ENCODE measurements around the gene WSB2.
"Not testable (repeated sequence)": the region's sequence is repeated elsewhere in the genome, so short reads cannot be mapped to it uniquely, and the experiment has no call there.

Gene WSB2

DNA sequence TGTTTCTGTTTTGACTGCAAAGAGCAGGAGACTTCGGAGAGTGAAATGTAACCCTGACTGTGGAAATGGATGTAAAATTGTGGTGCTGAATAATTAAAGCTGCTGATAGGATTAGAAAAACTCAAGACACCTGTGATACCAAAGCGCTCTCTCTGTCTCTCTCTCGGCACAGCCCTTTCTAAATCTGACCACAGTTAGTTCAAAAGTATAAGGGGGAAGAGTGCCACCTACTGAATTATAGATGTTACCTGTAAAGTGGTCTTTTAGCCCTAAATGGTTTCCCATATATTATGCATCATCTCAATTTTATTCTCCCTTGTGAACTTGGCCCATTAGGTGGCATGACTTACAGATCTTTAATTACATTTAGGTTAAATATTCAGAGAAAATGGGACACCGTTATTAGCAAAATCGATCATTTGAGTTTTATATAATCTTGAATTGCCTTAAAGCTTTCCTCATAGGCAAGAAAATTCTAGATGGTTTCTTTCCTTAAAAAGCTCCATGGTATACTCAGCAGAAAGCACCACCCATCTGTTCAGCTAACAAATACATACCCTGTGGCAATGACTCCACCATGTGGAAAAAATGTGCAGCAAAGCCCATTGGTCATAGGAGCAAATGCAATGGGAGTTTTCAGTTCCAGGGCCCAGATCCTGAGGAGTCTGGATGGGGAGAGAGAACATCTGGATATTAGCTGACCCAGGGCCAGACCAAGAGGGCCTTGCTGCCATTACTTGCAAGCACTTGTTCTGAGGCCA is 26.4 kb downstream of the WSB2 start:
- DNase-seq: no peak

DNA sequence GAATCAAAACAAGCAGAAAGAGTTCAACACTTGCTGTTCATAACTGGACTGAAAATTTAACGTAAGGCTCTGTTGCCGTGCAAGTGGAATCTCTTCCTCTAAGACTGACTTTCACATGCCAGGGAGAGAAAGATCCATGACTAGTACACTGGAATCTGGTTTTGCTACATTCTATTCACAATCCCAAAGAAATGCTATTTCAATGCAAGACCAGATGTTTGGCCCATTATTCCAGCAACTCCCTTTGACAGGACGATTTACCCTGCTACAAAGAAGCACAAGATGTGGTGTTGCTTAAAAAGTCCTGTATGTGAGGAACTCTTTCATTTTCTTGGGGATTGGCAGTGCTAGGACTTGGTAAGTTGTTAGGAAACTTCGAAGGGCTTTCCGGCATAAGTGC is 27.1 kb downstream of the WSB2 start:
- DNase-seq: no peak

DNA sequence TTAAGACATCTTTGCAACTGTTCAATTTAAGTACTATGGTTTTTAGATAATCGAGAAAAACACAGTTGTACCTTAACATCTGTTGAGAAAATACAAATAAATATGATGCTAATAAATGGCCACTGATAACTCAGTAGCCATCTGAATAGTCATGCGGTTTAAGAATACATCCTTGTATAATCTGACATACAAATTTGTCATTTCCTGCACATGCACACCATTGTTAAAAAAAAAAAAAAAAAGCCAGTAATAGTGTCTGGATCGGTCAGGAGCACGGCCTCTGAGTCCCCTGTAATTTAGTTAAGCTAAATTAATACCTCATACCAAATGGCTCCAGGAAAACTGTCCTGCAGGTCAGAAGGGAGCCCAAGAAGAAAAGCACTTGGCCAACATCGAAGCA is 27.7 kb downstream of the WSB2 start:
- DNase-seq: no peak

GRCh38 chr12:118032188-118032587 is 28.8 kb downstream of the WSB2 start:
- no peak for DNase-seq

- DNase-seq: no peak
Measured at GRCh38 chr12:118029166-118029565, 31.8 kb downstream of the WSB2 start.

- no peak for DNase-seq
Measured at GRCh38 chr12:118025168-118025567, 35.8 kb downstream of the WSB2 start.

- DNase-seq: no peak
Measured at GRCh38 chr12:118023301-118023860, 37.6 kb downstream of the WSB2 start.

DNA sequence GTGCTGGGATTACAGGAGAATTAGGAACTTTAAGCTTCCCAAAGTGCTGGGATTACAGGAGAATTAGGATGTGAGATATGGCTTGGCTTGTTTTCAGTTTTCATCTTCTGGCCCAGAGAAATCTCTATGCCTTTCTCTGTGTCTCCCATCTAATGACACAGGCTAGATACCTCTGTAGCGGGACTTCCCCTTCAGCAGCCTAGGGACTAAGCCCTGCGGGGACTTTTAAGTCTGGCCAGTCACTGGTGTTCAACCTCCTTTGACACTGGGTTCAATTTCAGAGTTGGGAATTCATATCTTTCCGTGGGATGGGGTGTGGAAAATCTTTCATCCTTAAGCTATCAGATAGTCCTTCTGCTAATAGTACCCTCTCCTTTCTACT is 38.3 kb downstream of the WSB2 start:
- DNase-seq: no peak

DNA sequence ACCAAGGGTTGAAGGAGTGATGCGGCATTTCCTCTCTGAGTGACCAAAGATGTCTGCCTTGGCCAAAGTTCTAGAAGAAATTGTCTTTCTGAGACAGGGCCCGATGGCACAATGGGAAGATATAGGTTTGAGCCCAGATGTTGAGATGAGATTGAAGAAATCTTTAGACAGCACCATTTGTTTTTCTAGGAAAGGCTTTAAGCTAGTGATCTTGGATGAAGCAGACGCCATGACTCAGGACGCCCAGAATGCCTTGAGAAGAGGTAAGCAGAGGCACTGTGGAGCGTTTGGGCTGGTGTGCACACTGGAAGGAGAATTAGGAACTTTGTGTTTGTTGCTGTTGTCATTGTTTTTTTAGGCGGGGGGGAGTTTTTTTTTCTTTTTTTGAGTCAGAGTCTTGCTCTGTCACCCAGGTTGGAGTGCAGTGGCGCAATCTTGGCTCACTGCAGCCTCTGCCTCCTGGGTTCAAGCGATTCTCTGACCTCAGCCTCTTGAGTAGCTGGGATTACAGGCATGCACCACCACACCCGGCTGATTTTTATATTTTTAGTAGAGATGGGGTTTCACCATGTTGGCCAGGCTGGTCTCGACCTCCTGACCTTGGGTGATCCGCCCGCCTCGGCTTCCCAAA is 38.8 kb downstream of the WSB2 start:
- DNase-seq: not testable (repeated sequence)

GRCh38 chr12:118020036-118020435 is 40.9 kb downstream of the WSB2 start:
- no peak for DNase-seq

DNA sequence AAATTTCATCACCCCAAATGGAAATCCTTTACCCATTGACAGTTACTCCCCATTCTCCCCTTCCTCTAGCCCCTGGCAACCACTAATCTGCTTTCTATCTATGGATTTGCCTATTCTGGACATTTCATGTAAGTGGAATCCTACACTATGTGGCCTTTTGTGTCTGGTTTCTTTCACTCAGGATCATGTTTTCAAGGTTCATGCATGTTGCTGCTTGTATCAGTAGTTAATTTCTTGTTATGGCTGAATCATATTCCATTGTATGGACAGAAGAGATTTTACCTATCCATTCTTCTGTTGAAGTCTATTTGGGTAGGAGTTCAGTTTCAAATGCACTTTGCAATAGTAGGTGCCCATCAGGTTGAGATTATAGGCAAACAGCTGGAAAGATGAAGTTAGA is 43.1 kb downstream of the WSB2 start:
- no peak for DNase-seq

GRCh38 chr12:118016424-118017264 is 44.3 kb downstream of the WSB2 start, which contains the start of gene RFC5:
Gene RFC5 (plus strand): TSS chr12:118016703. CDS start chr12:118016828, 125 bp downstream.
- peak; percentile 94 for DNase-seq

DNA sequence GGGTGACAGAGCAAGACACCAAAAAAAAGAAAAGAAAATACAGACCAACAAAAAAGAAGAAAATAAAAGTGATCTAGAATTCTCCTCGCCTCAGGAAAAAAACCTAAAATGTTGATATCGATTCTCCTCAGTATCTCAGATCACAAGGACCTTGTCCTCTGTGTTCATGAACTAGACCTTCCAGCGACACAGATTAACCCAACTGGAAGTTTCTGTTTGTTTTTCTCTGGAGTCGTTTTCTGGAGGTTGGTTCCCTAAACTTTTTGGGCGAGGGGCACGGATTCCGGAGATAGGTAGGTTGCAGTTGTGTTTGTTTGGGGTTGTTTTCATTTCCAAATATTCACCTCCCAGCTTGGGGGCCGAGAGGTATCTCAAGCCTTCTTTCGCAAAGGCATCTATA is 45.0 kb downstream of the WSB2 start:
- DNase-seq: no peak

DNA sequence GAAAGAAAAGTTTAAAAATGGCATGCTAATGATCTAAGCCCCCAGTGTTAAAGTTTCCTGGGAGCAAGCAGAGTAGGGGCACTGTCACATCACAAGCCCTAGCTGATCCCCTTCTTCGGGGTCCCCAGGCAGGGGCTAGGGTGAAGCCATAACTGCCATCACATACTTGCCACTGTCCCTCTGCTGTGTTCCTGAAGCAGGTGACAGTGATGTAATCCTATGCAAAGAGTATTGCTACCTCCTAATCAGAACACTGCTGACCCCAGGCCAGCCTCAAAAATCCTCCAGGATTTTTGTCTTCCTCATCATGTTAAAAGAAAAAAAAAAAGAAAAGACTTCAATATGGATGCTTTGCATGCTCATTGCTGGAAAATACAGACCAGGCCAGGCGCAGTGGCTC is 45.7 kb downstream of the WSB2 start:
- no peak for DNase-seq

DNA sequence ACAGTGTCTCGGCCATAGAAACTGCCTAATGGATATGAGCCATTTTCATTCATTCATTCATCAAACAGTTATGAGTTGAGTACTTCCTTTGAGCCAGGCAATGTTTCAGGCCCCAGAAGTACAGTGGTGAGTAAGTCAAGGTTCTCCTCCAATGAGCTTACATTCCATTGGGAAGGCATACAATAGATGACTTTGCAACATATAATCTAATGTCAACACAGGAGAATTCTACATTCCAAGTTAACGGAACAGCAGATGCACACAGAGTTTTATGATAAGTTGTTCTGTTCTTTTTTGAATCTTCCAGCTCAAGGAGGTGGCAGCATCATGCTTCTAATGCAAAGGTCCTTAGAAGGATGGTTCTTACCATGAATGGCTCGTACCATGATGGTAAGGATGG is 47.7 kb downstream of the WSB2 start:
- DNase-seq: no peak

DNA sequence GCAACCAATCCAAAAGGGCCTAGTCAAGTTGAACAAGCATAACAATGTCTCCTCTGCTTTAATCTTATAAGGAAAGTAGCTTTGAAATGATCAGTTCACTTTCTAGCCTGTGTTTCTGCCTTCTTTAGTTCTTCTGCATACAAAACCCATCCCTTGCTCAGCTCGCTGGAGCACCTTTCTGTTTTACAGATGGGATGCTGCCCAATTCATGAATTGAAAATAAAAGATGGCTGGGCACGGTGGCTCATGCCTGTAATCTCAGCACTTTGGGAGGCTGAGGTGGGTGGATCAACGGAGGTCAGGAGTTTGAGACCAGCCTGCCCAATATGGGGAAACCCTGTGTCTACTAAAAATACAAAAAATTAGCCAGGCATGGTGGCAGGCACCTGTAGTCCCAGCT is 49.0 kb downstream of the WSB2 start:
- DNase-seq: no peak

DNA sequence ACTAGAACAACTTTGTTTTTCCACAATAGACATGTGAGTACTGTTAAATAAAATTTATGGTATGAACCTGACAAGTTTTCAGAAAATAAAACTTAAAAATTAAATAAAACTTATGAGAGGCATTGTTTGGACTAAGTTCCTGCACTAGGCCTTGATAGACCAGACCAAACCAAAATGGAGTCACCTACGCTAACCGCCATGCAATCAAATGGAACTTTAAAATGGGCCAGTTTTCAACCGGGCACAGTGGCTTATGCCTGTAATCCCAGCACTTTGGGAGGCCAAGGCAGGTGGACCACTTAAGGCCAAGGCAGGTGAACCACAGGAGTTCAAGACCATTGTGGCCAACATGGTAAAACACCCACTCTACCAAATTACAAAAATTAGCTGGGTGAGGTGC is 49.6 kb downstream of the WSB2 start:
- no peak for DNase-seq

DNA sequence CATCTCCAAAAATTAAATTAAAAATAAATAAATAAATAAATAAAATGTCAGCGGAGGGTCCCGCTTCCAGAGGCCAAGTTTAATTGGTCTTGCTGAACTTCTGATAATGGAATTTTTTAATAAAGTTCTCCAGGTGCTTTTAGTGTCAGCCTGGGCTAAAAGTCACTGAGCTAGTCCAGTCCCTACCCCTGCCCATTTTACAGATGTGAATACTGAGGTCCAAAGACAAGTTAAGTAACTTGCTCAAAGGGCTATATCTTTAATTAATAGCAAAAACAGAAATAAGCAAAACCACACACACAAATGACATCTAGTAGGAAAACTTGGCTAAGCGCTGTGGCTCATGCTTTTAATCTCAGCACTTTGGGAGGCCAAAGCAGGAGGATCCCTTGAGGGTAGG is 50.1 kb downstream of the WSB2 start:
- DNase-seq: no peak

GRCh38 chr12:117999806-118000205 is 61.2 kb downstream of the WSB2 start:
- DNase-seq: not testable (repeated sequence)

DNA sequence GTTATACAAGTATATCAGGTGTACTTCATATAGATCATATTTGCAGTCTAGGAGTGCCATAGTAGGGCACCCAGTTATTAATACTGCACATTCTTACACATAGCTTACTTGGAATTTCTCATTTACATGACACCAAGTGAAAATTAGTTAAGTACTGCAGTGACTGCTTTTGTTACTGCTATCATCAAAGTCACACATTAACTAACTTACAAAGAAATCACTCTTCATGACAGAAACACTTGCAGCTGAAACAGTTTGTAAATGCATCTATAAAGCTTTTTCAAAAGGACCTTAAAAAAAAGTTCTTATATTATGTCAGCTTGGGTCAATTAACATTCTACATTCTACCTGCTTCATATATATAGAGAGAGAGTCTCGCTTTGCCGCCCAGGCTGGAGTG is 62.3 kb downstream of the WSB2 start:
- DNase-seq: no peak

DNA sequence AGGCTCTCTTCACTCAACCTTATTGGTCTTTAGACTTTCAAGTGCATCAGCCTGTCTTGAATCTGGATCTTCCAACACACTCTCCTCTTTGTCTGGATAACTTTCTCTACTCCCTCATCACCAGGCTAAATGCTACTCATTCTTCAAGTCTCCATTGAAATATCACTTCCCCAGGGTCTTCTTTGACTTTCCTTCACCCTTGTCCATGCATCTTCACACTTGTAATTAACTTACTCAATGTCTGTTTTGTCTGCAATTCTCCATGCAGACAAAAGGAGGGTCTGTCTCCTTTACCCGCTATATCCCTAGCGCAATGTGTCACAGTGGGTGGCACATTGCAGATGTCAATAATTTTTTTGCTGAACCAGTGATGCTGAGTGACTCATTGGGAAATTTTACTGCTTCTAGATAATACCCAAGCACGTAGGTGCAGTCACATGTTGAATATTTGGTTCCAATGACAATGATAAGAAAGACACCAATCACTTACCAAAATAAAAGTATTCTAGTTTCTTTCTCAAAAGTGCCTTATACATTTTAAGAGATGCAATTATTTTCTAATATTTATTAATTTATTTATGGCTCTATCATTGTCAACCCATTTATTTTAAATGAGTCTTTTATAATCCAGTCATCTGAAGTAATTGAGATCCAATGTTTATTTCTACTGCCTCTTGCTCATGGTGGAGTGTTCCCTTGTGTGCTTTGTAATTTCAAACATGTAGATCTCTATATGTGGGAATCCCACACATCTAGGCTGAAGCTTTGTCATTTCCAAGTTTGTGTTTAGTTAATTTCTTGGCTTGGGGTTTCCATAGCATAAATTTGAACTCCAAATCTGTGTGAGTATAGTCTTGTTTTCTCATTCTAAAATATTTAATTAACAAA is 66.2 kb downstream of the WSB2 start:
- no peak for DNase-seq

DNA sequence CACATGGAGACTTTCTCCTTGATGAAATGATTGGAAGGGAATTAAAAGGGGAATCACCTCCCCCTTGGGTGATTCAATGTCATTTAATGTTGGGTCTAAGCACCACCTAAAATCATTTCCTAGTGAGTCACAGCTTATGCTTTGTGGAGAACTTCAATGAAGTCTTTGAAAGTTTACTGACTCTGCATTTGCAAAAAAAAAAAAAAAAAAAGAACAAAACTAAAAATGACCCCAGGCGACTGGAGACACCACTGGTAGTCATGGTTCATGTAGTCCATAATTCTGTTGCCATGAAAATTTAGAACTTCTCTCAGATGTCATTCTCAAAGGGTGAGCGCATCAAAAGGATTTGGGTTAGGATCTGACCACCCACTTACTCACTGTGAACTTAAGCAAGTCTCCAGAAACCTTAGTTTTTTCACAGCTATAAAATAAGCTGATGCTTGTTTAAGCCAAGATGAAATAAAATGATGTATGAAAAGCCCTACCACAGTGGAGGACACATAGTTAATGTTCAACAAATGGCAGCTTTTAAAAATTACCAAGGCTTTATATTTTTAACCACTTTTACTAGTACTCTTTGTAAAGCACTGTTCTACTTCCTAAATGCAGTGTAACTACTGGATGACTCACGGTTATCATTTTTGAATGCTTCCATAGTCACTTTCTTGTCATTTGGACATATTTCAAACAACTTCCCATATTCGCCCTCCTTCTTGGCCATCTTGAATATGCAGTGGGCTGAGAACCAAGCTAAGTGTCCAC is 74.1 kb downstream of the WSB2 start:
- no peak for DNase-seq
